GM19467 (cell line): Measurements from ENCODE around the gene DDIT3.

ENCODE experiments used
- ATAC-seq: cut with Tn5 transposase; IDR thresholded peaks from one replicate; pipeline ENCODE4 v1.9.1; 2021; ENCODE audit warnings: mild to moderate bottlenecking, moderate library complexity; ENCODE audit not compliant: unreplicated experiment

DDIT3 gene

DNA sequence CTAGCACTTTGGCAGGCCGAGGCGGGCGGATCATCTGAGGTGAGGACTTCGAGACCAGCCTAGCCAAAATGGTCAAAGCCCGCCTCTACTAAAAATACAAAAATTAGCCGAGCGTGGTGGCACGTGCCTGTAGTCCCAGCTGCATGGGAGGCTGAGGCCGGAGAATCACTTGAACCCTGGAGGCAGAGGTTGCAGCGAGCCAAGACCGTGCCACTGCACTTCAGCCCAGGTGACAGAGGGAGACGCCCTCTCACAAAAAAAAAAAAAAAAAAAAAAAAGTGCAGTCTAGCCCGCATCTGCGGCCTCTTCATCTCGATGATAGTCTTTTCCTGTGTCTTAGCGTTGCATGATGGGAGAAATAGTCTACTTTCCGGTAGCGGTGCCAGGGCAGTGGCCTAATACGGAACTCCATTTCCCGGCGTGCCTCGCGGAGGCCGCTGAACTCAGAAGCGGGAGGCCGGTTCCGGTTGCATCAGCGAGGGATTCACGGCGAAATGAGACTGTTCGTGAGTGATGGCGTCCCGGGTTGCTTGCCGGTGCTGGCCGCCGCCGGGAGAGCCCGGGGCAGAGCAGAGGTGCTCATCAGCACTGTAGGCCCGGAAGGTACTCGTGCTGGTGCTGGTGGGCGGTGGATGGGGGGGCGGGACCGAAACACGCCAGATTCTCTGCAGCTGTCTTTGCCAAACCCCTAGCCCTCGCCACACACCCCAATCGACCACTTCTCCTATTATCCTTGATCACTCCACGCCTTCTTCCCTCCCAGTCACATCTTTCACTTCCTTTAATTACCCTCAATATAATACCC is 32.5 kb downstream of the DDIT3 start, which contains the start of gene MARS1:
TSS of gene MARS1 (plus strand) at position 472 of the 805 bp plus-strand sequence. CDS start at position 495, 23 bp downstream.
- ATAC-seq: peak; percentile 99

DNA sequence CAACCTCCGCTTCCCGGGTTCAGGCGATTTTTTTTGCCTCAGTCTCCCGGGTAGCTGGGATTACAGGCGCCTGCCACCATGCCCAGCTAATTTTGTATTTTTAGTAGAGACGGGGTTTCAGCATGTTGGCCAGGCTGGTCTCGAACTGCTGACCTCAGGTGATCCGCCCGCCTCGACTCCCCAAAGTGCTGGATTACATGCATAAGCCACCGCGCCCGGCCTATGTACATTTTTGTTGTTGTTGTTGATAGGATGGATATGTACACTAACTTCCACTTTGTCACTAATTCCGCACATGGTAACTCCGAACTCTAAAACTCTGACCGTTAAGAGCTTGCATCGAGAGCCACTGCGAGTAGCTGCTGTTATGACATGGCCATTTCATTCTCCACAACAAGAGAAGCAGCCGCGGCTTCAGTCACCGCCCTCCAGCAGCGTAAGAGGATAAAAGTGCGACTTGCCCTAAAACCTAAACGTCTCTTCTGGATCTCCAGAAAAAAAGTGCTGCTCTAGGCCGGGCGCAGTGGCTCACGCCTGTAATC is 33.2 kb downstream of the DDIT3 start:
- ATAC-seq: no peak

DNA sequence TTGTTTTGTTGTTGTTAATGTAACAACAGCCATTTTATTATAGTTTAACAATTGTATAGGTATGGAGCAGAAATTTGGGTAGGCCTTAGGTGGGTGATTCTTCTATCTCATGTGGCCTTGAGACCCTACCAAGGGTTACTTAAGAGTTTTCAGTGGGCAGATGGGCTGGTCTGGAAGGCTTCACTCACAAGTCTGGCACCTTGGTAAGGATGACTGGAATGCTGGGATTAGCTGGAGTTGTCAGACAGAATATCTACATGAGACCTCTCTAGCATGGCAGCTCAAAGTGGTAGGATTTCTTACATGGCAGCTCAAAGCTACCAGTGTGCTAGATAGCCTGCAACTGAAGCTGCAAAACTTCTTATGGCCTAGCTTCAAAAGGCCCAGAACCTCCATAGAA is 34.6 kb downstream of the DDIT3 start:
- no peak for ATAC-seq

DNA sequence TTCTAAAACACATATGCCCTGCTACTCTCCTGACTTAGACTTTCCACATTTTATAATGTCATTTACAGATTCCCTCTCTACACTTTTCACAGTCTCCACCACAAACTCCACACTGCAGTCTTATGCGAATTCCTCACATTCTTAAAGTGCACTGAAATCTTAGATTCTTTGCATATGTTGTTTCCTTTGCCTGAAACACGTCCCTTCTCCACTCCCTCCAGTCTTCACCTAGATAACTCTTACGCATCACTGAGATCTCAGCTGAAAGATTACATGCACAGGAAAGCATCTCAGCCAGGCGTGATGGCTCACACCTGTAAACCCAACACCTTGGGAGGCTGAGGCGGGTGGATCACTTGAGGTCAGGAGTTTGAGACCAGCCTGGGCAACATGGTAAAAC is 36.8 kb downstream of the DDIT3 start:
- ATAC-seq: no peak

DNA sequence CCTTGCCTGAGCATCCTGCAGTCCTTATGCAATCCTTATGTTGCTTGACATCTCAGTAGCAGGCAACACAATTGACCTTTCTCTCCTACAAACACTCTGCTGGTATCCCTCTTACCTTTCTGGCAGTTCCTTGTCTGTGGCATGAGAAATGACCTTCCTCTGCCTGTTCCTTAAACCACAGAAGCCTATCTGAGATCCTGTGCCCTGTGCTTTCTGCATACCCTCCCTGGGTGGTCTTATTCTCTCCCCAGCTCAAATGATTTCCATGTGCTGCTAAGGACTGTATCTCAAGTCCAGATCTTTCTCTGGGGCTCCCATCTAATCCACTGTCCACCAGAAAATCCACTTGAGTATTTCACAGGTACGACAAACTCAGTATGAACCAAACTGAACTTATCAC is 38.6 kb downstream of the DDIT3 start:
- no peak for ATAC-seq

DNA sequence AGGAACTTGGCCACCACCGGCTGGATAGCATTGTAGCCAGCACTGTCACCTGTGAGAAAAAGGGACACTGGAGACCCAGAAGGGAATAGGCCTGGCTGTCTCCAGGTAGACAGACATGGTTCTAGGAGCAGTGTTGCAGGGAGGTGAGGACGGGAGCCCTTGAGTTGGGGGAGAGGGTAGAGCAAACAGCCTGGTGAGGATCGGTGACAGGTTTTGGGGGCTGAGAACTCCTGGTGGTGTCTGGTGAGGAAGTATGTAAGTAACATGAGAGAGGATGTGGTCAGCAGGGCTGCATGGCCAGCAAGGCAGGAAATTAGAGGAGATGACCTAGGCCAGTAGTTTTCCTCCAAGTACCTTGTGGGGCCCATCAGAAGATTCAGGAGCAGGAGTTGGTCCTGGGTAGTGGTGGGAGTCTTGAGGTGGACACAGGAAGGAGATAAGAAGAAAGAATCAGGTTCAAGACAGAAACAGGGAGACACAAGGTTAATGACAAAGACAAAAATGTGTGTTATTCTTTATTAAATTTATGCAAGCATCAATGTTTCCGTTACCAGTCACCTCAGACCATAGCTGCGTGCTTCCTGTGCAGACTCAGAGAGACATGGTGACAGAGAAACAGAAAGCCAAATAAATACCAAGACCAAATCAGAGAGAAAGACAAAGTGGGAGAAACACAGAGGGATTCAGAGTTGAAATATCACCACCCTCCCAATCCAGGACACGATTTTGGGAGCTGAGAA is 40.8 kb downstream of the DDIT3 start, which contains the start of gene ARHGAP9:
TSS of gene ARHGAP9 (minus strand) at position 491 of the 740 bp plus-strand sequence. CDS start at position 31, 460 bp downstream.
- ATAC-seq: no peak

DNA sequence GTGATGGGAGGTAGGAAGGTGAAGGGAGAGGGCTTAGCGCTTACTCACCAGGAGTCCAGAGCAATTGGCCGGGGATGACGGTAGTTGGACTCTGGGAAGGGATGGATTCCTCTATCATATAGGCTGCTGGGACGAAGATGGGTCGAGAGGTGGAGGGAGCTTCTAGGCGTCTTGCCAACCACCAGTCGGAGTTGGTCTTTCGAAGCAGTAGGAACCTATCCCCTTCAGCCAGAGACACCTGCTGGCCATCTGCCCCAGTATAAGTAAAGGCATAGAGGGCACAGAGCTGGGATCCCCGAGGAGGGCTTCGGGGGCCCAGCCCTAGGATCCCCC is 41.3 kb downstream of the DDIT3 start:
- no peak for ATAC-seq

DNA sequence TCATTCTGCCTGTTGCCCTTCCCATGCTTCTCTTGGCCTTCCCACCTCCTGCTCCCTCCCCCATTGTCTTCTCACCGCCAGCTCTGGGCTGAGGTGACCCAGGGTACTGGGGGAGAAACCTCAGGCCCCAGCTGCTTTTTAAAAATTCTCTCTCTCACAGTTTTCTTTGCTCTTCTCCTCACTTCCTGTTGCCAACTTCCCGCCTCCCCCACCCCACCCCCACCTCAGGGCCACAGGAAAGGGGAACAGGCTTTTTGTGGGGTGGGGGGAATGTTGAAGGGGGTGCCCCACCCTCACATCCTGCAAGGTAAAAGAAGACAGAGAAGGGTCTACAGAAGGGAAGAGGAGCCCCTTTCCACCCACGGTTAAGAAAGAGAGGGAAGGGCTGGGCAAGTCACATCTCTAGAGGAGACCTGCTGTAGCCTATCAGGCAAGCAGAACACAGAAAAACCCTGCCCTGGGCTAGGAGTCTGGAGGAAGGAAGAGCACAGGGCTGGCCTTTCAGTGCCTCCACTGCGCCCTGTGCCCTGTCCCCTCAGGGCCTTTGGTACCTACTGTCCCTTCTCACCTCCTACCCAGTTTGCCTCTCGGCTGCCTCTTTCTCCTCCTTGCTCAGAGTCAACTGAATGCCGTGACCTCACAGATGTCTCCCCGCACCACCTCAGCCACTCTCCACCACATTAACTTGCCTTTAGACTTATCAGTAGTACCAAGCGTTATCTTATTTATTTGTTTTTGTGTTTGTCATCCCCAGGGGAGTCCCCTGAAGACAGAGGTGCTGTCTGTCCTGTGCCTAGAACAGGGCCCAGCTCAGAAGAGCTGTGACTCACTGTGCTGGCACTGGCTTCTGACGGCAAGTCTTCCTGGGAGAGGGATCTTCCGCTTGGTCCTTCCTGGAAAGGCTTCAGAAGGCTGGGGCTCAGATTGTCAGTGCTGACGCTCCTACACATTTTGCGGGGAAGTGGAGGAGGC is 42.3 kb downstream of the DDIT3 start:
- ATAC-seq: peak; percentile 33

DNA sequence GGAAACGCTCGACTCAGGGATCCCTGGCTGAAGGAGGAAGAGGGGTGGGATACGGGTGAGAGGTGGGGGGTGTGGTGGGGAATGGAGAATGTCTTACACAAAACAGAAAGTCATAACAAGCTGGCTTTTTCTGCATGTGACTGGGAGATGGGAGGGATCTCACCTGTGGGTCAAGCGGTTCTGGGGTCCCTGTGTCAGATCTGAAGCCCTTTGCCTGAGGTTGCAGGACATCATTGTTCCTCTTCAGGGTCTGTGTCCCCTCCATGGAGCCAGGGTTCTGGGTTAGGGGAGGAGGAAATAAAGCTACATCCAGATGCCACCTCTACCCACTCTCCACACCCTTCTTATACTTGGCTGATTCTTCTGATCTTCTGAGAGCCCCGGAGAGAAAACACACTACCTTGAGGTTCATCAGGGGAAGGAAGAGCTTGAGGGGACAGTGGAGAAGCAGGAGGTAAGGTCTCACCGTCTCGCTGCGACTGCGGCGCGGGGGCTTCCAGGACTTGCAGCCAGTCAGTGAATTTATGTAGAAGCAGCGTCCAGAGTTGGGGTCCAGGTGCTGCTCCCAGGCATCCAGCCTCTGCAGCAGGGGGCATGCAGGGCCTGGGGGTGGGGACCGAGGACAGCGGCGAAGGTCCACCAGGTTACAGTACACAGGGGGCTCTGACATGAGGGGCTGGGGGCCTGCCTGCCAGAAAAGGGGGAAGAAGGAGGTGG is 43.2 kb downstream of the DDIT3 start:
- no peak for ATAC-seq

DNA sequence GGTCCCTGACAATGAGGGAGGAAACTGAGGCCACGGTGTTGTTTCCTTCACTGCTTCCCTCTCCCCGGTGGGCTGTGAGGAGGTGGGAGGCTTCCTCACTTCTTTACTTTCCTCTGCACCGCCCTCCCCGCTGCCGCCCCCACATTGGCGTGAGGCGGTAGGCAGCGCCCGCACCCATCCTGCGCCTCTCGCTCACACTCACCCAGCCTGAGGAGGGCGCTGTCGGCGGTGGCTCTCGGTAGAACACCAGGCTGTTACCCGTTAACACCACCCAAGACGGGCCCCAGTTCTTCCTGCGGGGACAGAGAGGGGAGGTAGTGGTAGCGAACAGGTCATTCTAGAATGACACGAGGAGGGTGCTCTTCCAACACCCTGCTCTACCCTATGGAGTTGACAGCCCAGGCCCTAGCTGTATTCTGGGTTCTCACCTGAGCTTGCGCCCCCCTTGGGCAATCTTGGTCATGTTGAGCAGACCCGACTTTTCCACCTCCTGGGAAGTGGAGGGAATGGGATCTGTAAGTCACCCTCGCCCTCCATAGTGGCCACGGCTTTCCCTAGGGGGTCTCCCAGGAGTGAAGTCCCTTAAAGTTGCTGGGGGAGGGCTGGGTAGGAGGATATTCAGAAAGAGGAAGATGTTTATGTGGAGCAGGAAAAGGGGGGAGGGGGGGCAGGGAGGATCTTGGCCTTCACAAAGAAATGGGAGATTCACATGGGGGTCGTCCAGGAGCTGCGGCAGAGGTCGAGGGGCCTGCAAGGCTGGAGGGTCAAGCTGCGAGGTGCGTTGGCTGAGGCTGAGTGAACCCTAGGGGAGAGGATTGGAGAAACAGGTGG is 43.9 kb downstream of the DDIT3 start:
- no peak for ATAC-seq

DNA sequence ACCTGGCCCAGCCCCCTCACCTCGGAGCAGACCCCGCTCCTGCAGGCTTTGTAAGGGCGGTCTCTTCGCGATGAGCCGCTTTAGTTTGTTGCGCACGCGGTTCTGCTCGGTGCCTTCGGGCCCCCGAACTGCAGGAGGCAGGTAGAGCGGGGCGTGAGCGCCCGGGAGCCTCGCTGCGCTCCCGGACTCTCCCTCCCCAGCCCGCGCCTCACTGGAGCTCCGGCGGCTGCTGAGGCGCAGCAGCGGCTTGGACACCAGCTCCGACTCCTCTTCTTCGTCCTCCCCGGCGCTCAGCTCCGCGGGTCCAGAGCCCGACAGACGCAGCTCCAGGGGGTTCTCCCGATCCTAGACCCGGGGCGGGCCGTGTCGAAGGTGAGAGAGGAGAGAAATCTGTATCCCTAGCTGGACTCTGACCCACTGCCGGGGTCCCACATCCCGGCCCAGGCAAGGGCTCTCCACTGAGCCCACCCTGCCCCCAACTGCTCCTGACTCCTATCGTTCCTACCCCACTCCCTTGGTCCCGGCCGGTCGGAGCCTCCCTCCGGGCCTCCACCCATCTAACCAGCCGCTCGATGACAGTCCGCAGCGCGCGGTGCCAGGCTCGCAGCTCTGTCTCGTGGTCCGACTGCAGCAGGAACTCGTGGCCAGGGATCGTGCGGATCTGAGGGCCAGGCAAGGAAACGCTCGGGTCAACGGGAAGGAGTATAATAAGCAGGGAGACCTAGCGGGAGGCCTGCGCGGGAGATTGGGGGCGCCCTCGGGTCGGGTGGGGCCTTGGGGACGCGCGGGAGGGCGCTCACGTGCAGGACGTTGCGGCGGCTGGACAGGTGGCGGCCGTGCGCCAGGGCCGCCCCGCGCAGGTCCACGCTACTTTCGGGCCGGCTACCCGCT is 44.8 kb downstream of the DDIT3 start:
- ATAC-seq: no peak

DNA sequence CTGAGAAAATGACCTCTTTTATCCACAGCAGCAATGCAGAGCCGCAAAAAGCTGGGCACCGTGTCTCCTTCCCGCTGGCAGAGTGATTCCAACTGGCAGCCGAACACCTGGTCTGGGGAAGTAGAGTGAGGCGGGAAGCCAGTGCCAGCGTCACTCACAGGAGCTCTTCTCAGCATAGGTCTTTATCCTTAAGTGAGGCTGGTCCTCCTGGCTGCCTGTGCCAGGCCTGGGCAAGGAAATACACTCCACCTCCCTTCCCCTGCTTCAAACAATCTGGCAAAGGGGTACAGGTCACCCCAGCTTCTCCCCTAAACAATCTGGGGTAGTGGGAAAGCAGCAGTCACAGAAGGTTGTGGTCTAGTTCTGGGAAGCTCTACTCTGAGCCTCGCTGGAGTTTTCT is 45.5 kb downstream of the DDIT3 start:
- no peak for ATAC-seq

DNA sequence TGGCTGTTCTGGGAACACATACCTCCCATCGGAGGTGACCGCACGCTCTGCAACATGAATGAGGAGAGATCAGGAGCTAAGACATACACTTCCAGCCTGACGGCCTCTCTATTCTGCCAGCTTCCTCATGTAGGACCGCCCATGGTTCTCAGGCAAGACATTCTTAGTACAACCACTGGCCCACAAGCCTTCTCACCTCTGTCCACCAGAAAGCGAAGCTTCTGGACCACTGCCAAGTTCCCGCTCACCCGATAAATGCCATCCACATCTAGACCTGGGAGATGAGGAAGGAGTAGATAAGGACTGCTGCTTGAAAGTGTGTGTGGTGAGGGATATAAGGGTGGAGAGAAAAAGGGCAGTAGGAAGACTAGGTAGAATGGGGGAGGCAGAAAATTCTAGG is 45.9 kb downstream of the DDIT3 start:
- ATAC-seq: no peak

DNA sequence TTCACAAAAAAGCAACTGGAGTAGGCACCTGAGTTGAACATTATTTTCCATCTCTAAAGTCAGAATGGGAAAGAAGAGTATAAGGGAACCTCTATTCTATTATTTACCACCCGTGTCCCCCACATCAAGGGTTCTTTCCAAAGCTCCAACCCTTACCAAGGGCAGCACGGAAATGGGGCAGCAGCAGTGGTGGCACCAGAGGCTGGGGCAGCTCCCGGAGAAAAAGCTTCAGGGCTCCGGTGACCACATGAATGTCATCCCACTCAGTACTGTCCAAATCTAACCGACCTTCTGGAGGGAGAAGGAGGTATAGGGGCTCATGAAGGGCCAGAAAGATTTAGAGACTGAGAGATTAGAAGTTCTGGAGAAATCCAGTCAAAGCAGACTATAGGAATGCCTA is 46.4 kb downstream of the DDIT3 start:
- ATAC-seq: no peak

DNA sequence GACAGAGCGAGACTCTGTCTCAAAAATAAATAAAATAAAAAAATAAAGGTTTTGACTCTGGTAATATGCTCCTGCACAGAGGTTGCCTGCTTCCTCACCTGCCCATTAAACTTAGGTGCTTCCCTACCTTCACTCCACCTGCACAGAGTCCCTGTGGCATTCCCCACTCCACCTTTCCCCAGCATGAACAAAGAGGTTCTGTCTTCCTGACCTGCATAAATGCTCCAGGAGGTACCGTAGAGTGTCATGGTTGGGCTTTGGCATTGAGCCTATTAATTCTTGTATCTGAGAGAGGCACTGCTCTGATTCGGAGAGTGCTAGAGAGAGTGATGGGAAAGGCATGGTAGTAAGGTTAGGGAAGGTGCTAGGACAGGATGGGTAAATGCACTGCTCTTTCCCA is 46.9 kb downstream of the DDIT3 start:
- ATAC-seq: no peak

DNA sequence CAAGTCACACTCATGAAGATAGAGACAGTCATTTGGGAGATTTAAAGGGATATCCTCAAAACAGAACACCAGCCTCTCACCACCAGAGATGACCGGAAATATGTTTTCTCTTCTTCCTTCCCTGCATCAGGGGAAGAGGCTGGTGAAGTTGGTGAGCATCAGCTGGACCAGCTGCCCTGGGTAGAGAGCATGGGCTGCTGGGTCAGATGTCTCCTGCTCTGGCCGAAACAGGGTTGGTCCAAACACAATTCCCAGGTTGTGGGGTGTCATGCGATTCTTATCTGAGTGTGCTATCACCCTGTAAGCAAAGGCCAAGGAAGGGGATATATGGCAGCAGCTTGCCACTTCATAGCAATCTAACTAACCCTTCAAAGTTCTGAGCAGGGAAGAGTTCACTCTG is 47.9 kb downstream of the DDIT3 start:
- no peak for ATAC-seq

DNA sequence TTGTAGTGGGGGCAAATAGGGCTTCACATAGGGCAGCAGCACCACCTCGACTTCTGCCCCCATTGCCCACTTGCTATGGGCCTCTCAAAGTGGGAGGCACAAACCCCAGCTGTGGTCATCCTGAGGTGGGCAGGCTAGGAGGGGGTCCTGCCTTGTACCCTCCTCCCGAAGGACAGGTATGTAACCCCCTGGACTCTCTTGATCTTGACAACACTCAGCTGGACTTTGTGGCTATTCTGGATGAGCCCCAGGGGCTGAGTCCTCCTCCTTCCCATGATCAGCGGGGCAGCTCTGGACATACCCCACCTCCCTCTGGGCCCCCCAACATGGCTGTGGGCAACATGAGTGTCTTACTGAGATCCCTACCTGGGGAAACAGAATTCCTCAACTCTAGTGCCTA is 48.7 kb downstream of the DDIT3 start:
- ATAC-seq: no peak

DNA sequence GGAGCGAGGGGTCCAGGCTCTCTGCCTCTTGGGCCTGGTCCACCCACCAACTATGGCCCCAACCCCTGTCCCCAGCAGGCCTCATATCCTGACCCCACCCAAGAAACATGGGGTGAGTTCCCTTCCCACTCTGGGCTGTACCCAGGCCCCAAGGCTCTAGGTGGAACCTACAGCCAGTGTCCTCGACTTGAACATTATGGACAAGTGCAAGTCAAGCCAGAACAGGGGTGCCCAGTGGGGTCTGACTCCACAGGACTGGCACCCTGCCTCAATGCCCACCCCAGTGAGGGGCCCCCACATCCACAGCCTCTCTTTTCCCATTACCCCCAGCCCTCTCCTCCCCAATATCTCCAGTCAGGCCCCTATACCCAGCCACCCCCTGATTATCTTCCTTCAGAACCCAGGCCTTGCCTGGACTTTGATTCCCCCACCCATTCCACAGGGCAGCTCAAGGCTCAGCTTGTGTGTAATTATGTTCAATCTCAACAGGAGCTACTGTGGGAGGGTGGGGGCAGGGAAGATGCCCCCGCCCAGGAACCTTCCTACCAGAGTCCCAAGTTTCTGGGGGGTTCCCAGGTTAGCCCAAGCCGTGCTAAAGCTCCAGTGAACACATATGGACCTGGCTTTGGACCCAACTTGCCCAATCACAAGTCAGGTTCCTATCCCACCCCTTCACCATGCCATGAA is 49.2 kb downstream of the DDIT3 start:
- no peak for ATAC-seq
